Esophagus muscularis mucosa (tissue), 3 donors: ENCODE data around the gene MUC4.

Source experiments
- POLR2A ChIP-seq: fragments of 450-650 bp; IDR thresholded peaks from one replicate; pipeline ENCODE4 v1.6.1; 2017; ENCODE audit warnings: antibody characterized with exemption, moderate library complexity, mild to moderate bottlenecking, low read depth
- POLR2AphosphoS5 ChIP-seq, 2 donors: sonication (generic); formaldehyde crosslinking; IDR thresholded peaks; one replicate each; pipeline ENCODE4 v1.6.1; 2017; ENCODE audit warnings: antibody characterized with exemption in 2 of 2
- TF ChIP-seq, protein P1 (sequence below), 3 experiments: fragments of 200-600 bp in 2 of 3; fragments of 450-650 bp in 1 of 3; sonication (generic) in 2 of 3; IDR thresholded peaks; one replicate each; pipeline ENCODE4 v1.5.1; 2017 to 2019; ENCODE audit warnings: antibody characterized with exemption in 3 of 3, mild to moderate bottlenecking in 2 of 3, moderate library complexity in 1 of 3

DNA sequence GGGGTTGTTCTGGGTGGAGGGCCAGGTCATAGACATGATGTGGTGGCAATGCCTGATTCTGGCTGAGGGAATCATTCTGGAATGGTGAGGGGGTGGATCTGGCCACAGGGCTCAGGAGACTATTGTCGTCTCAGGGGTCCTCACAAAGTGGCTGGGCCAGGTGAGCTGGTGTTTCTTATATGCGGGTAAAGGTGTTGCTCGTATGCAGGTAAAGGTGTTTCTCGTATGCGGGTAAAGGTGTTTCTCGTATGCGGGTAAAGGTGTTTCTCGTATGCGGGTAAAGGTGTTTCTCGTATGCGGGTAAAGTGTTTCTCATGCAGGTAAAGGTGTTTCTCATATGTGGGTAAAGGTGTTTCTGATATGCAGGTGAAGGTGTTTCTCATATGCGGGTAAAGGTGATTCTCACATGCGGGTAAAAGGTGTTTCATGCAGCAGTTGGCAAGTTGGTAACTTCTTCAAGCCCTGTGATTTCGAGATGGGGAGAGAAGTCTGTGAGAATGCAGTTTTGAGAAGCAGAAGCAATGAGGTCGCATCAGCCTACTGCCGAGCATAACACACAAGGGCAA lies 10.5 kb upstream of the MUC4 start:
- TF ChIP-seq, protein P1, sequence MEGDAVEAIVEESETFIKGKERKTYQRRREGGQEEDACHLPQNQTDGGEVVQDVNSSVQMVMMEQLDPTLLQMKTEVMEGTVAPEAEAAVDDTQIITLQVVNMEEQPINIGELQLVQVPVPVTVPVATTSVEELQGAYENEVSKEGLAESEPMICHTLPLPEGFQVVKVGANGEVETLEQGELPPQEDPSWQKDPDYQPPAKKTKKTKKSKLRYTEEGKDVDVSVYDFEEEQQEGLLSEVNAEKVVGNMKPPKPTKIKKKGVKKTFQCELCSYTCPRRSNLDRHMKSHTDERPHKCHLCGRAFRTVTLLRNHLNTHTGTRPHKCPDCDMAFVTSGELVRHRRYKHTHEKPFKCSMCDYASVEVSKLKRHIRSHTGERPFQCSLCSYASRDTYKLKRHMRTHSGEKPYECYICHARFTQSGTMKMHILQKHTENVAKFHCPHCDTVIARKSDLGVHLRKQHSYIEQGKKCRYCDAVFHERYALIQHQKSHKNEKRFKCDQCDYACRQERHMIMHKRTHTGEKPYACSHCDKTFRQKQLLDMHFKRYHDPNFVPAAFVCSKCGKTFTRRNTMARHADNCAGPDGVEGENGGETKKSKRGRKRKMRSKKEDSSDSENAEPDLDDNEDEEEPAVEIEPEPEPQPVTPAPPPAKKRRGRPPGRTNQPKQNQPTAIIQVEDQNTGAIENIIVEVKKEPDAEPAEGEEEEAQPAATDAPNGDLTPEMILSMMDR (IDR thresholded peaks at IDR 0.05) = no peak
- TF ChIP-seq POLR2AphosphoS5 (IDR thresholded peaks at IDR 0.05) (no peak), POLR2A (no peak)
